Neural cell (in vitro differentiated cells): ENCODE measurements around the gene GABRB2. TPM values are rescaled to one million over a fixed set of nuclear protein-coding genes. Genes with fewer than 3 reads are reported as not detected.

Experiments
- H2AFZ ChIP-seq: fragments of 200-600, 300-800 bp; sonication (generic), shearing (Covaris generic); 2 replicates; pipeline ENCODE4 v1.6.0; 2014; ENCODE audit warnings: low read depth, mild to moderate bottlenecking, antibody characterized with exemption, low read length, moderate library complexity
- H3F3A ChIP-seq: fragments of 200-600 bp; shearing (Covaris generic); 2 replicates; pipeline ENCODE4 v1.6.1; 2016; ENCODE audit warnings: mild to moderate bottlenecking, moderate library complexity, mixed read lengths, antibody characterized with exemption, low read length; ENCODE audit not compliant: insufficient read depth, poor library complexity, severe bottlenecking
- H3K27ac ChIP-seq: fragments of 200-600, 300-800 bp; sonication (generic), shearing (Covaris generic); 2 replicates; pipeline ENCODE4 v1.5.1; 2014; ENCODE audit warnings: mild to moderate bottlenecking, low read length, moderate library complexity
- H3K27me3 ChIP-seq: fragments of 300-800, 200-600 bp; sonication (generic), shearing (Covaris generic); 2 replicates; pipeline ENCODE4 v1.6.0; 2014; ENCODE audit warnings: mild to moderate bottlenecking, low read depth, low read length, moderate library complexity; ENCODE audit not compliant: insufficient read depth
- H3K36me3 ChIP-seq: fragments of 300-800, 200-600 bp; sonication (generic), shearing (Covaris generic); 2 replicates; pipeline ENCODE4 v1.5.1; 2014; ENCODE audit warnings: mild to moderate bottlenecking, antibody characterized with exemption, low read length, moderate library complexity; ENCODE audit not compliant: insufficient read depth
- H3K4me2 ChIP-seq: fragments of 300-800, 200-600 bp; sonication (generic), shearing (Covaris generic); 2 replicates; pipeline ENCODE4 v1.6.0; 2014; ENCODE audit warnings: mild to moderate bottlenecking, low read length
- H3K4me3 ChIP-seq: fragments of 300-800, 200-600 bp; sonication (generic), shearing (Covaris generic); 2 replicates; pipeline ENCODE4 v1.5.1; 2014; ENCODE audit warnings: mild to moderate bottlenecking, low read length, moderate library complexity
- H3K79me2 ChIP-seq: fragments of 200-600 bp; shearing (Covaris generic); replicated peaks from 2 replicates; pipeline ENCODE4 v1.6.0; 2014; ENCODE audit warnings: mild to moderate bottlenecking, low read length, moderate library complexity; ENCODE audit not compliant: insufficient read depth
- H3K9ac ChIP-seq: fragments of 300-800, 200-600 bp; sonication (generic), shearing (Covaris generic); 2 replicates; pipeline ENCODE4 v1.6.1; 2016; ENCODE audit warnings: mild to moderate bottlenecking, low read length, mixed read lengths
- H3K9me2 ChIP-seq: fragments of 200-600 bp; shearing (Covaris generic); 2 replicates; pipeline ENCODE4 v1.6.1; 2016; ENCODE audit warnings: mild to moderate bottlenecking, low read length, mixed read lengths; ENCODE audit not compliant: insufficient read depth
- H3K9me3 ChIP-seq: fragments of 200-600, 300-800 bp; sonication (generic), shearing (Covaris generic); 2 replicates; pipeline ENCODE4 v1.6.1; 2016; ENCODE audit warnings: mild to moderate bottlenecking, mixed run types, low read length, moderate library complexity, mixed read lengths
- H4K20me1 ChIP-seq: fragments of 200-600 bp; shearing (Covaris generic); 2 replicates; pipeline ENCODE4 v1.6.1; 2016; ENCODE audit warnings: mild to moderate bottlenecking, mixed run types; ENCODE audit not compliant: insufficient read depth
- EP300 ChIP-seq: fragments of 450-650 bp; conservative IDR thresholded peaks from 2 replicates; pipeline ENCODE4 v1.6.1; 2014; ENCODE audit warnings: antibody characterized with exemption, mild to moderate bottlenecking, moderate library complexity; ENCODE audit not compliant: poor library complexity, severe bottlenecking
- EZH2 ChIP-seq: fragments of 200-600, 300-800 bp; shearing (Covaris generic), sonication (generic); IDR thresholded peaks from 2 replicates; pipeline ENCODE4 v1.6.1; 2014; ENCODE audit warnings: antibody characterized with exemption, low read length, borderline replicate concordance, mild to moderate bottlenecking; ENCODE audit not compliant: insufficient read depth, poor library complexity, severe bottlenecking
- MXI1 ChIP-seq: fragments of 450-650 bp; conservative IDR thresholded peaks from 2 replicates; pipeline ENCODE4 v1.6.1; 2014; ENCODE audit warnings: antibody characterized with exemption, mild to moderate bottlenecking; ENCODE audit not compliant: poor library complexity, severe bottlenecking
- POLR2AphosphoS5 ChIP-seq: IDR thresholded peaks from 2 replicates; pipeline ENCODE4 v1.6.1; 2012
- RAD21 ChIP-seq: fragments of 450-650 bp; conservative IDR thresholded peaks from 2 replicates; pipeline ENCODE4 v1.6.1; 2014; ENCODE audit warnings: antibody characterized with exemption, mild to moderate bottlenecking, moderate library complexity
- REST ChIP-seq: IDR thresholded peaks from 2 replicates; pipeline ENCODE4 v1.6.1; 2012; ENCODE audit warnings: borderline replicate concordance
- SMC3 ChIP-seq: fragments of 450-650 bp; conservative IDR thresholded peaks from 2 replicates; pipeline ENCODE4 v1.6.1; 2014; ENCODE audit warnings: antibody characterized with exemption, mild to moderate bottlenecking, moderate library complexity; ENCODE audit not compliant: poor library complexity
- TAF1 ChIP-seq: IDR thresholded peaks from 2 replicates; pipeline ENCODE4 v1.6.1; 2012; ENCODE audit warnings: low read depth
- polyA plus RNA-seq: library from polyadenylated mRNA; depleted of rRNA; stranded (reverse); fragments of >200 nt; gene quantifications from 2 replicates; pipeline ENCODE4 v1.2.3, GENCODE V29; 2014

GABRB2 gene
- polyA plus RNA-seq, 1 donor from 2014 or later, result 106 TPM

- Histone ChIP-seq H3F3A (peaks cover 14% of the 10 kb centered on the region), H3K27me3 (no peaks in the 10 kb centered on the region), H2AFZ (no peak overlapping the region), H3K36me3 (no peaks in the 10 kb centered on the region), H3K9me2 (no peaks in the 10 kb centered on the region), H3K4me2 (peak overlapping the region; percentile 26), H4K20me1 (no peaks in the 10 kb centered on the region), H3K79me2 (peaks cover 4% of the 10 kb centered on the region), H3K9ac (peak overlapping the region; percentile 55), H3K9me3 (no peaks in the 10 kb centered on the region), H3K4me3 (peak overlapping the region; percentile 40), H3K27ac (peak overlapping the region; percentile 93)
- TF ChIP-seq REST, result peak; percentile 61
- peak; percentile 93 for TF ChIP-seq EP300
- no peak for TF ChIP-seq TAF1
- peak; percentile 63 for TF ChIP-seq POLR2AphosphoS5
Observed at GRCh38 chr5:161369022-161369421, 177.5 kb downstream of the GABRB2 start.

GRCh38 chr5:161358446-161358845 lies 188.1 kb downstream of the GABRB2 start:
- H2AFZ ChIP-seq, result no peak overlapping the region
- no peaks in the 10 kb centered on the region for H3K9me2 ChIP-seq
- no peak overlapping the region for H3K9ac ChIP-seq
- H3F3A ChIP-seq, result no peaks in the 10 kb centered on the region
- H3K27ac ChIP-seq, result no peak overlapping the region
- no peak for TF ChIP-seq POLR2AphosphoS5
- no peak for TF ChIP-seq EP300
- TF ChIP-seq MXI1, result no peak
- H3K36me3 ChIP-seq, result no peaks in the 10 kb centered on the region
- H3K27me3 ChIP-seq, result no peaks in the 10 kb centered on the region
- H3K9me3 ChIP-seq, result no peaks in the 10 kb centered on the region
- no peaks in the 10 kb centered on the region for H4K20me1 ChIP-seq
- no peaks in the 10 kb centered on the region for H3K79me2 ChIP-seq
- no peak overlapping the region for H3K4me2 ChIP-seq
- H3K4me3 ChIP-seq, result no peak overlapping the region

GRCh38 chr5:161344234-161344633 lies 202.3 kb downstream of the GABRB2 start:
- Histone ChIP-seq H3K27me3 (no peaks in the 10 kb centered on the region), H3F3A (no peaks in the 10 kb centered on the region), H3K4me3 (no peak overlapping the region), H3K79me2 (no peaks in the 10 kb centered on the region), H2AFZ (no peak overlapping the region), H3K4me2 (no peak overlapping the region), H3K27ac (no peak overlapping the region), H3K9ac (no peak overlapping the region), H3K9me3 (no peaks in the 10 kb centered on the region), H3K9me2 (no peaks in the 10 kb centered on the region), H4K20me1 (no peaks in the 10 kb centered on the region), H3K36me3 (no peaks in the 10 kb centered on the region)
- TF ChIP-seq MXI1, result no peak
- no peak for TF ChIP-seq RAD21
- TF ChIP-seq SMC3, result no peak
- no peak for TF ChIP-seq REST
- no peak for TF ChIP-seq EZH2
